NCI-H187 treated with DMSO at 0.1 percent for 48 hours (cell line): ENCODE measurements around the gene MAP3K4.

Source experiments
- DNase-seq: peaks from one replicate; lab custom pipeline; 2025; lab: John Stamatoyannopoulos, UW

The MAP3K4 gene

GRCh38 chr6:161141173-161141572 is 149.6 kb downstream of the MAP3K4 start:
- DNase-seq, result no peak

DNA sequence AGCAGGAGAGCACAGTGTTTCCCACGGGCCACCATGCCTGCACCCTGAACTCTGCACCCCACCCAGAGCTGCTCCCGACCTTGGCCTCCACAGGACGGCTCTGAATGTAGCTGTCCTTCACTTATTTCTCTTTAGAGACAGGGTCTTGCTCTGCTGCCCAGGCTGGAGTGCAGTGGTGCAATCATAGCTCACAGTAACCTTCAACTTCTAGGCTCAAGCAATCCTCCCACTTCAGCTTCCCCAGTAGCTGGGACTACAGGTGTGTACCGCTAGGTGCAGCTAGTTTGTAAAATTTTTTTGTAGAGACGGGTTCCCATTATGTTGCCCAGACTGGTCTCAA is 151.4 kb downstream of the MAP3K4 start:
- DNase-seq, result no peak

GRCh38 chr6:161143663-161144430 is 152.3 kb downstream of the MAP3K4 start:
- DNase-seq, result no peak

GRCh38 chr6:161150136-161150535 is 158.6 kb downstream of the MAP3K4 start:
- no peak for DNase-seq

DNA sequence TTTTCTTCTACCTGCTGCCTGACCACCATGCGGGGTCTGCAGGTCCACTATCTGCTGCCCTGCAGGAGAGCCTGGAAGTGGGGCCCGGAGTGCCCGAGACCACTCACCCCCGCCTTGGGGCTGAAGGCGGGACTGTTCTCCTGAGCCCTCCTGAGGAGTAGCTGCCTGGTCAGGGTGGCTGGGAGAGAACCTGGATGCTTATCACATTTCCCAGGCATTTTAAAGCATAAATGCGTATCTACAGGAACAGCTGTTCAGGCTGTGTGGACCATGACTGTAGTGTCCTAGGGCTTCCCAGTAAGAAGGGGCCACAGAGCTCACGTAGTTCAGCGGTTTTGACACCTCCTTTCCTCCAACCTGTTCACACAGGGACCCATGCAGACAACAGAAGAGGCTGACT is 159.0 kb downstream of the MAP3K4 start:
- DNase-seq, result no peak

DNA sequence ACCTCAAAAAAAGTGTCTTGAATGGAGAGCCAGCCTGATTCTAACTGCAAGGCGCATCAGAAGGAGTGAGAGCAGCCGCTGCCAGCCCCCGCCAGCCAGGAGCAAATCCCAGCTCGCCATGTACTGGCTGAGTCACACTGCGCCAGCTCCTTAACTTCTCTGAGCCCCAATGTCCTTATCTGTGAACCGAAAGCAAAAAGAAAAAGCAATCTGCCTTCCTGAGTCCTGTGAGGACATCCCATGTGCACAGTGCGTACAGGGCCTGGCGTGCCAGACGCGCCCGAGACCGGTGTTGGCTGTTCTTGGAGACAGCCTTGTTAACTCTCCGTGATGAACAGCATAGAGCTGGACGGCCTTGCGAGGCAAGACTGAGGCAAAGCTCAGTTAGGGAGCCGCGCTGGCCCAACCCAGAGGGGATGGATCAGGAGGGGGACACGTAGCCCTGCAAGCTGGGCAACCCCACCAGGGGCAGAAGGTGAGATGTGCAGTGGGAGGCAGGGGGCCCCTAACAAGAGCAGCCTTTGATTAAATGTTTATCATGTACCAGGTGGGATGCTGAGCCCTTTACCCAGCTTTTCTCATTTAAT is 159.6 kb downstream of the MAP3K4 start:
- no peak for DNase-seq

GRCh38 chr6:161151660-161152526 is 160.3 kb downstream of the MAP3K4 start:
- DNase-seq, result no peak

GRCh38 chr6:161152527-161152862 is 160.9 kb downstream of the MAP3K4 start:
- DNase-seq, result no peak

DNA sequence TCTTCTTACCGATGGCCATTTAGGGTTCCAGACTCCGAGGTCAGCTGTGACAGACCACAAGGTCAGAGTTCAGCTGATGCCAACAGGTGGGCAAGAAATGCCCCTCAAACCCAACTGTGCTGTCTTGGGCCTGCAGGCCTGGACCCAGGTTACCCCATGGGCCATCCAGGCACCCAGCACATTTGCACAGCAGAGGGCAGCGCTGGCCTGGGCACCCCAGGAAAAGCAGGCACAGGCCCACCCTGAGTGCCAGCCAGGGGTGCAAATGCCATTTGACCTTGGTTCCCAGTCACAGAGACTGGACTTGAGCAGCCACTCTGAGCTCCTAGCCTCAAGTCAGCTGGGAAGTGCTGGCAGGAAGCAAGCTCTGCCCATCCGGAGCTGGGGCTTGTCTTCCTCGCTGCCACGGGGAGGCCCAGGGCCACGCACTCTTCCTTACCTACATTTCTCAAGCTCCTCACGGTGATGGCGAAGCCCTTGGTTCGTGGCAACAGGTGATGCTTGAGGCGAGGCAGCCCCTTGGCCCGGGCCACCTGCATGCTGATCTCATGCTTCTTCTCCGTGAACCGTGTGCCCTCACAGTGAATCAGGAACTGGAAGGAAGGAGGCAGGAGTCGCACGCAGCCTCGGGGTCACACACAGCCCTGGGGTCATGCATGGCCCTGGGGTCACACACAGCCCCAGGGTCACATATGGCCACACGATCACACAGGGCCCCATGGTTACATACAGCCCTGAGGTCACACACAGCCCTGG is 161.5 kb downstream of the MAP3K4 start:
- DNase-seq, result no peak

GRCh38 chr6:161153725-161154124 is 162.2 kb downstream of the MAP3K4 start:
- DNase-seq, result no peak

GRCh38 chr6:161154796-161155335 is 163.3 kb downstream of the MAP3K4 start:
- DNase-seq, result no peak

DNA sequence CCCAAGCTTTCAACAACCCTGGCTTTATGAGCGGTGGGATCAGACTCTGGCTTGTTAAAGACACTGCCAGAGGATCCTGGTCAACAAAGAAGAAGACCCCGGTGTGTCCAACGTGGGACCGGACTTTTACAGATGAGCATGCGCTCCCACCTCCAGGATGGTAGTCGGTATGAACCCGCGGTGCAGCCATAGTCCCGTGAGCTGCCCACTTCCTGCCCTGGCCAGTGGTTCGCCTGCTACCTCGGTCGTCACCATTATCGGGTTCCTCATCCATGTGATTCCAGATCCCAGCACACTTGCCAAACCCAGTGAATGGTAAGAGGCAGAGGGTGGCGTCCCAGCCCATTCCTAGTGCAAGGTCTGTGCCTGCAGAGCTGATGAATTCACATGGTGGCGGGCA is 169.6 kb downstream of the MAP3K4 start:
- no peak for DNase-seq

DNA sequence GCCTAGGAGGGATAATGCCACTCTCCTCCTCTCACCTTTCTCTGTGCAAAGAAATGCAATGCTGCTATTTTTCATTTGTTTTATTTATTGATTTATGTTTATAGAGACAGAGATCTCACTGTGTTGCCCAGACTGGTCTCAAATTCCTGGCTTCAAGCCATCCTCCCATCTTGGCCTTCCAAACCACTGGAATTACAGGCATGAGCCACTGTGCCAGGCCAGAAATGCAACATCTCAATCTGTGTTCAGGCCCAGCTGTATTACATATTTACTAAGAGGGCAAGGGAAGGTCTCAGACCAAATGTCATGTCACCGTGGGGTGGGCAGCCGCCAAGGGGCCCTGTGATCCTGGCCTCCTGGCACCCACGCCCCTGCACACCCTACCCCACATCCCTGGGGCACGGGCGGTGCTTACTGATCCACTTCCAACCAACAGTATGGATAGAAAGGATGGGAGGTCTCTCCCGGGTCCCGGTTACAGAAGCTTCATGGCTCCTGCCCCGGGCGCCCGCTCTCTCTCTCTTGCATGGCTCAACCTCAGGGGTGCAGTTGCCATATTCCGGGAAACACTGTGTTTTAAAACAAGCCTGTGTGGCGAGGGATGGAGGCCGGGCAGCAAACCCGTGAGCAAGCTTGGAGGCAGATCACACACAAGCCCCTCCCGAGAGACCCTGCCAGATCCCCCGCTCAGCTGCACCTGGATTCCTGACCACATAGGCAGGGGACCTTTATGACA is 170.5 kb downstream of the MAP3K4 start:
- no peak for DNase-seq

GRCh38 chr6:161162722-161163121 is 171.2 kb downstream of the MAP3K4 start:
- DNase-seq, result no peak

DNA sequence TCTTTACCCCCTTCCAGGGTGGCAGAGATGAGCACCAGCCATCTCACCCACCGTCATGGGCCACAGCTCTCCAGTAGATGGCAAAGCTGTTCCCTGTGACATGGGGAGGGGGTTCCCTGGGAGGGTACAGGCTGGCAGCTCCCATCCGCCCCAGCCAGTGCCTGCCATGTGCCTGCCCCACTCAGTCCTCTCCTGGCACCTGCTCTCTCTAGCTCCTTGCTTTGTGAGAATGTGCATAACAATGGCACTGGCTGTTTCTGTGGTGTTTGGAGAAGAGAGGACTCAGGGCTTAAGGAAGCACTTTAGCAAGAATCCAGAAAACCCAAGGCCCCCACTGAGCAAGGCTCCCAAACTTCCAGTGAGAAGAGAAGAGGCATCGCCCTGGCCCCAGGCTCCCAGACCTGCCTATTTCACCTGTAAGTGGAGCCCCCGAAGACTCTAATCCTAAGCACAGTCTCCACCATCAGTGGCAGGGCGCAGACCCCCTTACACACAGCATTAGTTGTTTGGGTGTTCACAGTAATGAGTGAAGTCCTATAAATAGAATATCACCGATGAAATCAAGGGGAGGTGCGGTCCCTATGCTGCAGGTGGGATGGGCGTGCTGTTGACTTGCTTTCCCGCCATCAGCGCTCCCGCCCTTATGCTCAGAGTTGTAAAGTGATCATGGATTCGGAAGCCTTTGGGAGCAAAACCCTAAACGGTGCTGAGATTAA is 172.1 kb downstream of the MAP3K4 start:
- no peak for DNase-seq

GRCh38 chr6:161164182-161164625 is 172.6 kb downstream of the MAP3K4 start:
- DNase-seq, result no peak

DNA sequence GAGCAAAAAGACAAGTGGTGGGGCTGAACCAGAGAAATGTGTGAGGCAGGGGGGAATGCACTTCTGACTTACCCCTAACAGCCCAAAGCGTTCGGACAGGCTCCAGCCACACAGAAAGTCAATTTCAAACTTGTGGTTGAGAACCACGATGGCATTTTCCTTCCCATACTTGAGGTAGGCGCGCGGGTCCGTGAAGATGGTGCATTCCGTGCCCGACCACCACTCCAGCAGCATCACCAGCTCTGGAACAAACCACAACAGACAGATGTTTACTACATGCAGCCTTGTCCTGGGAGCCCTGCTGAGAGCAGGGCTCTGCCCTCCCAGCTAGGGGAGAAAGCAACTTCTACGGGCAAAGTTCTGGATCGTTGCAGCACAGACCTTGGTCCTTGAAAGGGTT is 174.6 kb downstream of the MAP3K4 start:
- no peak for DNase-seq

- no peak for DNase-seq
These were observed 175.1 kb downstream of the MAP3K4 start for GRCh38 chr6:161166677-161167076.
